ENCODE measurements around the gene PTPRK.

DNA sequence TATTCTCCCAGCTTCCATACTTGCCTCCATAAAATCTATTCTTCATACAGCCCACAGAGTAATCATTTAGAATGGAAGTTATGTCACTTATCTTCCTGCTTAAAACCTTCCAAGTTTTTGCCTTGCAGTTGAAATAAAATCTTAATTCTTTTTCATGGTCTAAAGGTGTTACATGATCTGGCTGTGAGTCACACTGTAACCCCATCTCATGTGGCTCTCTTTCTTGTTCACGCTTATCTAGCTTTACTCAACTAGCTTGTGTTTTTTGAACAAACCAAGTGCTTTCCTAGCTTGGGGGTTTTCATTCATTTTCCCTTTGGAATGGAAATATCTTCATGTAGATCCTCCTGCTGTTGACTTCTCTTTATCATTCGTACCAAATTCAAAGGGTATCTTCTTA lies 596.0 kb downstream of the PTPRK start:
- TF ChIP-seq, protein P1, sequence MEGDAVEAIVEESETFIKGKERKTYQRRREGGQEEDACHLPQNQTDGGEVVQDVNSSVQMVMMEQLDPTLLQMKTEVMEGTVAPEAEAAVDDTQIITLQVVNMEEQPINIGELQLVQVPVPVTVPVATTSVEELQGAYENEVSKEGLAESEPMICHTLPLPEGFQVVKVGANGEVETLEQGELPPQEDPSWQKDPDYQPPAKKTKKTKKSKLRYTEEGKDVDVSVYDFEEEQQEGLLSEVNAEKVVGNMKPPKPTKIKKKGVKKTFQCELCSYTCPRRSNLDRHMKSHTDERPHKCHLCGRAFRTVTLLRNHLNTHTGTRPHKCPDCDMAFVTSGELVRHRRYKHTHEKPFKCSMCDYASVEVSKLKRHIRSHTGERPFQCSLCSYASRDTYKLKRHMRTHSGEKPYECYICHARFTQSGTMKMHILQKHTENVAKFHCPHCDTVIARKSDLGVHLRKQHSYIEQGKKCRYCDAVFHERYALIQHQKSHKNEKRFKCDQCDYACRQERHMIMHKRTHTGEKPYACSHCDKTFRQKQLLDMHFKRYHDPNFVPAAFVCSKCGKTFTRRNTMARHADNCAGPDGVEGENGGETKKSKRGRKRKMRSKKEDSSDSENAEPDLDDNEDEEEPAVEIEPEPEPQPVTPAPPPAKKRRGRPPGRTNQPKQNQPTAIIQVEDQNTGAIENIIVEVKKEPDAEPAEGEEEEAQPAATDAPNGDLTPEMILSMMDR (conservative IDR thresholded peaks at IDR 0.05; ENCODE audit: low read length) = no peak
- no peak for TF ChIP-seq EZH2phosphoT487 (IDR thresholded peaks at IDR 0.05; ENCODE audit: borderline replicate concordance, low read depth, low read length)
